Naive thymus-derived CD8-positive, alpha-beta T cell (primary cell): ENCODE results near the gene PPL. TPM values are rescaled to one million over a fixed set of nuclear protein-coding genes. Genes with fewer than 3 reads are reported as not detected.

Experiments used
- ATAC-seq, 2 donors: fragments of 150-1000 bp; cut with Tn5 transposase in 1 of 2; sonication (Bioruptor Pico), chemical (Tn5 transposase) in 1 of 2; 1 replicate in 1 of 2; 2 replicates in 1 of 2; pipeline ENCODE4 v1.10.0; 2021; ENCODE audit warnings: mild to moderate bottlenecking in 2 of 2, moderate library complexity in 2 of 2
- POLR2A ChIA-PET: fragments of 350-600 bp; sonication (Branson Sonifier 250); formaldehyde crosslinking; loops from one replicate; lab custom pipeline; 2021; ENCODE audit warnings: antibody characterized with exemption; lab: Charles Lee
- DNase-seq, 10 donors: peaks; one replicate each; pipeline versions ENCODE4 v3.0.0 to v3.0.0-alpha.2; 2020 to 2022
- H3K27ac Mint-ChIP-seq, 10 donors: one replicate each; pipeline ENCODE4 v1.8.0; 2020 to 2022; ENCODE audit warnings: mild to moderate bottlenecking in 10 of 10, mixed read lengths in 10 of 10, moderate library complexity in 4 of 10, inconsistent platforms in 1 of 10
- H3K27me3 Mint-ChIP-seq, 5 donors: one replicate each; pipeline ENCODE4 v1.8.0; 2021 to 2022; ENCODE audit warnings: mixed read lengths in 5 of 5
- H3K36me3 Mint-ChIP-seq, 3 donors: one replicate each; pipeline ENCODE4 v1.8.0; 2020 to 2022; ENCODE audit warnings: mixed read lengths in 3 of 3, mild to moderate bottlenecking in 2 of 3, inconsistent platforms in 1 of 3
- H3K4me1 Mint-ChIP-seq, 4 donors: one replicate each; pipeline ENCODE4 v1.8.0; 2021 to 2022; ENCODE audit warnings: mixed read lengths in 4 of 4
- H3K4me3 Mint-ChIP-seq, 10 donors: one replicate each; pipeline ENCODE4 v1.8.0; 2020 to 2022; ENCODE audit warnings: mild to moderate bottlenecking in 10 of 10, mixed read lengths in 10 of 10, moderate library complexity in 6 of 10, inconsistent platforms in 1 of 10
- H3K9me3 Mint-ChIP-seq, 9 donors: one replicate each; pipeline ENCODE4 v1.8.0; 2020 to 2022; ENCODE audit warnings: mixed read lengths in 9 of 9, mild to moderate bottlenecking in 3 of 9, inconsistent platforms in 1 of 9, moderate library complexity in 1 of 9
- polyA plus RNA-seq, 3 donors: library from polyadenylated mRNA; unstranded; fragments of 300-500 nt; fragmentation: Illumina TruSeq; gene quantifications; one replicate each; pipeline ENCODE4 v1.2.3, GENCODE V29; 2021
- total RNA-seq, 8 experiments: library from RNA in 2 of 8; stranded (reverse) in 2 of 8; gene quantifications; one replicate each; pipeline ENCODE4 v1.2.3 and lab custom pipeline; 2021 to 2026

PPL gene
- total and polyA plus RNA-seq, 5 experiments from 2014 or later: 0.48 TPM; not detected in 4

DNA sequence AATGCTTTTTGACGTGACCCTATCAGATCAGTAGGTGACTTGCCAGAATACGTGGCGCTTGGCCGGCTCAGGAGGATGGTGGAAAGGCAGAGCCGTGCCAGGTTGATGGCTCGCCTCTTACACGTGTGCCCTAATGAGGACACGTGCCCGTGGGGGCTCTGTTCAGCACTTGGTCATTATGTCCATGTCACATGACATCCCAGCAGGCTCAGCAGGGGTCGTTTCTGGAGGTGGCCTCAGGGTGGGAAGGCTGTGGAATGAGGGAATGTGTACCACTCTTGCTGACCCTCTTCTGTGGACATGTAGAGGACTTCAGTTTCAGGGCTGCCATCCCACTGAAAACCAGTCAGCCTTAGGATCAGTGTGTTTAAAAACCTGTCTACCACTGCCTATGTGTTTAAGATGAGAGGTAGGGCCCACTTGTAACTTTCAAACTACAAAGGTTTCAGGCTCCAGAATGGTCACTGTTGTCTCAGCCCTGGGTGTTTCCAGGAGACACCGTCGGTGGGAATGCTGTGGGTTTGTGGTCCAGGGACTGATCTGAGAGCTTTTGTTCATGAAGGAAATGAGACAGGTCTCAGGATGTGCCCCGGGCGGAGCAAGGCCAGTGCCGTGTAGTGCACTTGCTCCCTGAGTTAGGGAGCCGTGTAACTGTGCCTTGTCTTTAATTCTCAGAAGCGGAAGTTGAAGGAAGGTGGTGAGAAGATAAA lies 77.6 kb downstream of the PPL start:
- Mint-ChIP-seq H3K9me3 (no peaks in the 10 kb centered on the region), H3K4me3 (no peak overlapping the region), H3K36me3 (peaks cover 0 to 92% (median 21%) of the 10 kb centered on the region in 3 donors), H3K27me3 (no peaks in the 10 kb centered on the region), H3K27ac (peak overlapping the region in 1 of 10 donors; percentile 26), H3K4me1 (peaks cover 0 to 25% (median 12%) of the 10 kb centered on the region in 4 donors)
- ATAC-seq (no peak), DNase-seq (no peak)
- POLR2A ChIA-PET: no interaction called here

GRCh38 chr16:4855804-4856203 lies 81.1 kb downstream of the PPL start:
- Mint-ChIP-seq H3K27ac (no peak overlapping the region), H3K36me3 (peaks cover 0 to 79% (median 27%) of the 10 kb centered on the region in 3 donors), H3K9me3 (no peaks in the 10 kb centered on the region), H3K4me3 (no peak overlapping the region), H3K27me3 (no peaks in the 10 kb centered on the region), H3K4me1 (peaks cover 2 to 28% (median 16%) of the 10 kb centered on the region in 4 donors)
- no peak for ATAC-seq
- POLR2A ChIA-PET: no interaction called here
- no peak for DNase-seq

GRCh38 chr16:4855371-4855770 lies 81.6 kb downstream of the PPL start:
- Mint-ChIP-seq H3K4me3 (no peak overlapping the region), H3K36me3 (peaks cover 0 to 74% (median 26%) of the 10 kb centered on the region in 3 donors), H3K27me3 (no peaks in the 10 kb centered on the region), H3K9me3 (no peaks in the 10 kb centered on the region), H3K27ac (no peak overlapping the region), H3K4me1 (peaks cover 2 to 30% (median 21%) of the 10 kb centered on the region in 4 donors)
- POLR2A ChIA-PET: no interaction called here
- no peak for ATAC-seq
- no peak for DNase-seq

DNA sequence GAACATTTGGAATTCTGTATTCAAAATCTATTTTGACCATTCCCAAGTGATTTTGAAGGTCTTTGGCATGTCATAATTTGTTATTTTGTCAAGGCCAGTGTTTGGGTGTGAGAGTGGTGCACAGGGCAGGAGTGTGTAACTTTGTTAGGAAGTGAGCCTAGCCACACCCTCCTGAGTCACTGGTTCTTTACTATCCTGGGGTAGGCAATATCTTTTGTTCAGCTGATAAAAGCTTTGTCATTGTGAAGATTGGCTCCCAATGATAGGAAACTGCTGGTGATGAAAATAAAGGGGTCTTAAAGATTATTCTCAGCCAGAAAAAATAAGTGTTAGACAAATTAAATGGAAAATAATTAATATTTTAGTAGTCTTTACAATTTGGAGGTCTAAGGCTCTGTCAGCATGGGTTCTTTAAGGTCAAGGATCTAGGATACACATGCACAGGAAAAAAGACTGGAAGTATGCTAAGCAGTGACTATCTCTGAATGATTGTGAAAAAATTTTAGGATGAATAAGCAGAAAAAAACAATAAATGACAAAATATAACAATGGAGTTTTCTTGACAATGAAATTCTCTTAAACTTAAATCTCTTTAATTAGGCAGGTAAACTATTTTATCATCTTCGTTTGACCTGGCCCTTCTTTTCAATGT lies 84.6 kb downstream of the PPL start:
- ATAC-seq: no peak
- Mint-ChIP-seq H3K4me3 (no peak overlapping the region), H3K27ac (peak overlapping the region in 4 of 10 donors; percentile 4 to 80 (median 18)), H3K9me3 (no peaks in the 10 kb centered on the region), H3K4me1 (peaks cover 7 to 51% (median 44%) of the 10 kb centered on the region in 4 donors), H3K36me3 (peaks cover 0 to 46% (median 6%) of the 10 kb centered on the region in 3 donors), H3K27me3 (no peaks in the 10 kb centered on the region)
- DNase-seq: no peak
- POLR2A ChIA-PET: no interaction called here

- H3K4me3 Mint-ChIP-seq: peak overlapping the region in 8 of 10 donors; percentile 20 to 92 (median 46)
- H3K4me1 Mint-ChIP-seq: peaks cover 14 to 61% (median 56%) of the 10 kb centered on the region in 4 donors
- no peak for DNase-seq
- peak overlapping the region in 6 of 10 donors; percentile 12 to 48 (median 30) for H3K27ac Mint-ChIP-seq
- H3K9me3 Mint-ChIP-seq: no peaks in the 10 kb centered on the region
- H3K36me3 Mint-ChIP-seq: peaks cover 0 to 38% (median 6%) of the 10 kb centered on the region in 3 donors
- ATAC-seq: no peak
- no peaks in the 10 kb centered on the region for H3K27me3 Mint-ChIP-seq
- POLR2A ChIA-PET: no interaction called here
Measured at GRCh38 chr16:4850211-4850610, 86.7 kb downstream of the PPL start.

- Mint-ChIP-seq H3K36me3 (peaks cover 0 to 35% (median 3%) of the 10 kb centered on the region in 3 donors), H3K27ac (peak overlapping the region; percentile 61 to 92 (median 88)), H3K9me3 (no peaks in the 10 kb centered on the region), H3K4me3 (peak overlapping the region; percentile 81 to 93 (median 90)), H3K4me1 (peaks cover 14 to 64% (median 59%) of the 10 kb centered on the region in 4 donors), H3K27me3 (no peaks in the 10 kb centered on the region)
- DNase-seq (peak in 6 of 10 donors; percentile 1 to 71 (median 33)), ATAC-seq (peak; percentile 22 to 29)
- POLR2A ChIA-PET: interaction anchor here (0.8 to 2.5 kb wide), 6 partner anchors 9 to 232 kb away, joined by 3 to 14 read pairs (median 6); partner anchors contain the start of genes ANKS3, DNAAF8 and ROGDI
Measured at GRCh38 chr16:4847774-4848587, 89.0 kb downstream of the PPL start.

GRCh38 chr16:4846901-4847773 lies 89.8 kb downstream of the PPL start, which contains the start of the genes GLYR1 and UBN1:
TSS of gene GLYR1 (minus strand) at chr16:4847288. CDS start at chr16:4847265, 23 bp downstream.
TSS of gene UBN1 (plus strand) at chr16:4847481. CDS start at chr16:4852918, 5,437 bp downstream.
- peak within 1 kb of the TSS; percentile 87 to 95 (median 92) for H3K4me3 Mint-ChIP-seq
- peak within 1 kb of the TSS; percentile 61 to 96 (median 94) for H3K27ac Mint-ChIP-seq
- H3K36me3 Mint-ChIP-seq: peaks cover 0 to 38% (median 3%) of the 10 kb centered on the region in 3 donors
- DNase-seq (peak; percentile 97 to 100 (median 100)), ATAC-seq (peak; percentile 88 to 93)
- peaks cover 14 to 60% (median 56%) of the 10 kb centered on the region in 4 donors for H3K4me1 Mint-ChIP-seq
- H3K9me3 Mint-ChIP-seq: no peaks in the 10 kb centered on the region
- no peaks in the 10 kb centered on the region for H3K27me3 Mint-ChIP-seq
- POLR2A ChIA-PET: interaction anchor here (0.8 to 2.5 kb wide), 7 partner anchors 8 to 251 kb away, joined by 3 to 14 read pairs (median 5); partner anchors contain the start of genes ANKS3, DNAAF8 and ROGDI

GRCh38 chr16:4846503-4846900 lies 90.4 kb downstream of the PPL start:
- H3K4me3 Mint-ChIP-seq: peak overlapping the region; percentile 78 to 92 (median 87)
- H3K27me3 Mint-ChIP-seq: no peaks in the 10 kb centered on the region
- H3K27ac Mint-ChIP-seq: peak overlapping the region; percentile 43 to 95 (median 94)
- ATAC-seq (no peak), DNase-seq (peak in 6 of 10 donors; percentile 8 to 25 (median 10))
- no peaks in the 10 kb centered on the region for H3K9me3 Mint-ChIP-seq
- H3K36me3 Mint-ChIP-seq: peaks cover 0 to 43% (median 3%) of the 10 kb centered on the region in 3 donors
- POLR2A ChIA-PET: interaction anchor here (1.3 to 2.5 kb wide), 5 partner anchors 8 to 252 kb away, joined by 3 to 14 read pairs (median 7); partner anchors contain the start of genes ANKS3, DNAAF8 and ROGDI
- peaks cover 12 to 57% (median 50%) of the 10 kb centered on the region in 4 donors for H3K4me1 Mint-ChIP-seq

DNA sequence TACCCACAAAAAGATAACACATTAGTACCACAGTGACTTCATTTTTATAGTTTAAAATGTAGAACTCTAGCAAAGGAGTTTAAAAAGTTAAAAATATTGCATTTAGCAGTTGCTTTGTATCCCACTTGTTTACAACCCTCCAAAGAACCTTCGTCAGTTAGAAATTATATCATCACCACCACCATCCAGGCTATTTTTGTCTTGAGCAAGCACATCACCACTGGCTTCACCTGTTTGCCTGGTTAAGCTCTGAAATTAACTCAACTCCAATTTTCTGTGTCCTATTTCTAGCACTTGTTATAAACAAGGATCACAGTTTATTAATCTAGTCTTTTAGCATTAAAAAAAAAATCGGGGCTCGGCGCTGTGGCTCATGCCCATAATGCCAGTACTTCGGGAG lies 96.0 kb downstream of the PPL start:
- H3K9me3 Mint-ChIP-seq: no peaks in the 10 kb centered on the region
- peaks cover 0 to 93% (median 5%) of the 10 kb centered on the region in 3 donors for H3K36me3 Mint-ChIP-seq
- H3K4me3 Mint-ChIP-seq: no peak overlapping the region
- no peaks in the 10 kb centered on the region for H3K27me3 Mint-ChIP-seq
- H3K4me1 Mint-ChIP-seq: peaks cover 12 to 35% (median 19%) of the 10 kb centered on the region in 4 donors
- no peak for DNase-seq
- H3K27ac Mint-ChIP-seq: peak overlapping the region in 3 of 10 donors; percentile 3 to 84 (median 69)
- POLR2A ChIA-PET: interaction anchor here (0.7 to 1.0 kb wide), 2 partner anchors 30 to 31 kb away, joined by 4 to 5 read pairs; no protein-coding TSS in a partner anchor
- no peak for ATAC-seq

DNA sequence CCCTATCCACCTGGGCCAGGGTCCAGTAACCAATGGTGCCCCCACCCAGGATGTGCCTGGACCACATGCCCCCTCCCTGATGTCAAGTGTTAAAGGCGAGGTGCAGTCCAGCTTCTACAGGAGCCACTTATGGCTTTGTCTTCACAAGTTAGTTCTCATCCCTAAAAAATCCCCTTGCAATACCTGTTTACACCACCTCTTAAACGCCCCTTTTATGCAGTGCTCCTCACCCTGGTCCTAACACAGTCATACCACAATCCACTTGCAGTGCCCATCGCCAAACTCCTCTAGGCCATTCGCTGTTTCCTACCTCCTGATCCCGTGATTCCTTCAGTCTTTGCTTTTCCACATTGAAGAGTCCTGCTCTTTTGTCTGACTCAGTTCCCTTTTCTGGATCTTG lies 97.0 kb downstream of the PPL start:
- Mint-ChIP-seq H3K4me1 (peaks cover 3 to 29% (median 12%) of the 10 kb centered on the region in 4 donors), H3K36me3 (peaks cover 0 to 92% (median 5%) of the 10 kb centered on the region in 3 donors), H3K27me3 (no peaks in the 10 kb centered on the region), H3K27ac (peak overlapping the region in 6 of 10 donors; percentile 5 to 69 (median 30)), H3K4me3 (no peak overlapping the region), H3K9me3 (no peaks in the 10 kb centered on the region)
- ATAC-seq (no peak), DNase-seq (no peak)
- POLR2A ChIA-PET: interaction anchor here (1.0 kb wide), 1 partner anchor 31 kb away, joined by 4 read pairs; no protein-coding TSS in a partner anchor
